ENCODE measurements around the gene MCM3AP.

GRCh38 chr21:46254208-46254975, 31.0 kb downstream of the MCM3AP start:
- no peak for TF ChIP-seq TAF1 (conservative IDR thresholded peaks at IDR 0.05)
- no peak for TF ChIP-seq CTCF (IDR thresholded peaks at IDR 0.05; ENCODE audit: low read depth, low read length, missing input control)
- TF ChIP-seq FOXA1 (IDR thresholded peaks at IDR 0.05) = no peak
- TF ChIP-seq REST (IDR thresholded peaks at IDR 0.05) = no peak
- TF ChIP-seq GABPA (IDR thresholded peaks at IDR 0.05 in 1 of 2, conservative IDR thresholded peaks at IDR 0.05 in 1 of 2) = no peak
- no peak for TF ChIP-seq YY1 (IDR thresholded peaks at IDR 0.05)
- no peak for TF ChIP-seq ATF3 (IDR thresholded peaks at IDR 0.05)
- TF ChIP-seq SP1 (IDR thresholded peaks at IDR 0.05) = no peak
- TF ChIP-seq ZBTB33 (IDR thresholded peaks at IDR 0.05) = no peak

All from liver (tissue), 3 donors.